Neural cell (in vitro differentiated cells): ENCODE results near the gene GPALPP1. TPM values are rescaled to one million over a fixed set of nuclear protein-coding genes. Genes with fewer than 3 reads are reported as not detected.

Source experiments
- H2AFZ ChIP-seq: fragments of 200-600, 300-800 bp; sonication (generic), shearing (Covaris generic); 2 replicates; pipeline ENCODE4 v1.6.0; 2014; ENCODE audit warnings: low read depth, mild to moderate bottlenecking, antibody characterized with exemption, low read length, moderate library complexity
- H3F3A ChIP-seq: fragments of 200-600 bp; shearing (Covaris generic); 2 replicates; pipeline ENCODE4 v1.6.1; 2016; ENCODE audit warnings: mild to moderate bottlenecking, moderate library complexity, mixed read lengths, antibody characterized with exemption, low read length; ENCODE audit not compliant: insufficient read depth, poor library complexity, severe bottlenecking
- H3K27ac ChIP-seq: fragments of 200-600, 300-800 bp; sonication (generic), shearing (Covaris generic); 2 replicates; pipeline ENCODE4 v1.5.1; 2014; ENCODE audit warnings: mild to moderate bottlenecking, low read length, moderate library complexity
- H3K27me3 ChIP-seq: fragments of 300-800, 200-600 bp; sonication (generic), shearing (Covaris generic); 2 replicates; pipeline ENCODE4 v1.6.0; 2014; ENCODE audit warnings: mild to moderate bottlenecking, low read depth, low read length, moderate library complexity; ENCODE audit not compliant: insufficient read depth
- H3K36me3 ChIP-seq: fragments of 300-800, 200-600 bp; sonication (generic), shearing (Covaris generic); 2 replicates; pipeline ENCODE4 v1.5.1; 2014; ENCODE audit warnings: mild to moderate bottlenecking, antibody characterized with exemption, low read length, moderate library complexity; ENCODE audit not compliant: insufficient read depth
- H3K4me2 ChIP-seq: fragments of 300-800, 200-600 bp; sonication (generic), shearing (Covaris generic); 2 replicates; pipeline ENCODE4 v1.6.0; 2014; ENCODE audit warnings: mild to moderate bottlenecking, low read length
- H3K4me3 ChIP-seq: fragments of 300-800, 200-600 bp; sonication (generic), shearing (Covaris generic); 2 replicates; pipeline ENCODE4 v1.5.1; 2014; ENCODE audit warnings: mild to moderate bottlenecking, low read length, moderate library complexity
- H3K79me2 ChIP-seq: fragments of 200-600 bp; shearing (Covaris generic); replicated peaks from 2 replicates; pipeline ENCODE4 v1.6.0; 2014; ENCODE audit warnings: mild to moderate bottlenecking, low read length, moderate library complexity; ENCODE audit not compliant: insufficient read depth
- H3K9ac ChIP-seq: fragments of 300-800, 200-600 bp; sonication (generic), shearing (Covaris generic); 2 replicates; pipeline ENCODE4 v1.6.1; 2016; ENCODE audit warnings: mild to moderate bottlenecking, low read length, mixed read lengths
- H3K9me2 ChIP-seq: fragments of 200-600 bp; shearing (Covaris generic); 2 replicates; pipeline ENCODE4 v1.6.1; 2016; ENCODE audit warnings: mild to moderate bottlenecking, low read length, mixed read lengths; ENCODE audit not compliant: insufficient read depth
- H3K9me3 ChIP-seq: fragments of 200-600, 300-800 bp; sonication (generic), shearing (Covaris generic); 2 replicates; pipeline ENCODE4 v1.6.1; 2016; ENCODE audit warnings: mild to moderate bottlenecking, mixed run types, low read length, moderate library complexity, mixed read lengths
- H4K20me1 ChIP-seq: fragments of 200-600 bp; shearing (Covaris generic); 2 replicates; pipeline ENCODE4 v1.6.1; 2016; ENCODE audit warnings: mild to moderate bottlenecking, mixed run types; ENCODE audit not compliant: insufficient read depth
- EP300 ChIP-seq: fragments of 450-650 bp; conservative IDR thresholded peaks from 2 replicates; pipeline ENCODE4 v1.6.1; 2014; ENCODE audit warnings: antibody characterized with exemption, mild to moderate bottlenecking, moderate library complexity; ENCODE audit not compliant: poor library complexity, severe bottlenecking
- EZH2 ChIP-seq: fragments of 200-600, 300-800 bp; shearing (Covaris generic), sonication (generic); IDR thresholded peaks from 2 replicates; pipeline ENCODE4 v1.6.1; 2014; ENCODE audit warnings: antibody characterized with exemption, low read length, borderline replicate concordance, mild to moderate bottlenecking; ENCODE audit not compliant: insufficient read depth, poor library complexity, severe bottlenecking
- MXI1 ChIP-seq: fragments of 450-650 bp; conservative IDR thresholded peaks from 2 replicates; pipeline ENCODE4 v1.6.1; 2014; ENCODE audit warnings: antibody characterized with exemption, mild to moderate bottlenecking; ENCODE audit not compliant: poor library complexity, severe bottlenecking
- POLR2AphosphoS5 ChIP-seq: IDR thresholded peaks from 2 replicates; pipeline ENCODE4 v1.6.1; 2012
- RAD21 ChIP-seq: fragments of 450-650 bp; conservative IDR thresholded peaks from 2 replicates; pipeline ENCODE4 v1.6.1; 2014; ENCODE audit warnings: antibody characterized with exemption, mild to moderate bottlenecking, moderate library complexity
- REST ChIP-seq: IDR thresholded peaks from 2 replicates; pipeline ENCODE4 v1.6.1; 2012; ENCODE audit warnings: borderline replicate concordance
- SMC3 ChIP-seq: fragments of 450-650 bp; conservative IDR thresholded peaks from 2 replicates; pipeline ENCODE4 v1.6.1; 2014; ENCODE audit warnings: antibody characterized with exemption, mild to moderate bottlenecking, moderate library complexity; ENCODE audit not compliant: poor library complexity
- TAF1 ChIP-seq: IDR thresholded peaks from 2 replicates; pipeline ENCODE4 v1.6.1; 2012; ENCODE audit warnings: low read depth
- polyA plus RNA-seq: library from polyadenylated mRNA; depleted of rRNA; stranded (reverse); fragments of >200 nt; gene quantifications from 2 replicates; pipeline ENCODE4 v1.2.3, GENCODE V29; 2014
- TF ChIP-seq, protein P1 (sequence below): fragments of 450-650 bp; IDR thresholded peaks from 2 replicates; pipeline ENCODE4 v1.5.1; 2014; ENCODE audit warnings: antibody characterized with exemption, mild to moderate bottlenecking, moderate library complexity; ENCODE audit not compliant: poor library complexity, severe bottlenecking

Gene GPALPP1
- polyA plus RNA-seq, 1 donor from 2014 or later = 49.7 TPM

DNA sequence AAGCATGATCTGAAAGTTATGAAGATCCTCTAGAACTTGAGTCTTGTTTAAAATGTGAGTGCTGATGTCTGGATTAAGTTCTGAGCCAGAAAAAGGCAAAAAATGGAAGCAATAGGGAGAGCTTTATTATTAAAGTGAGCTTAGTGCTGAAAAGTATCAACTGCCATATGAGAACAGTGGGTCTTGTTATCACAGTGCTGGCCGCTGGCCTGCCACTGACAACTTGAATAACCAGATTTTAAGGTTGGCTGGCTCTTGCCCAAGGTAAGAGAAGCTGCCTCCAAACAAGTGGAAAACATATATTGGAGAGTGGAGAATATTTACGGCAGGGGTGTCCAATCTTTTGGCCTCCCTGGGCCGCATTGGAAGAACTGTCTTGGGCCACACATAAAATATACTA lies 33.9 kb upstream of the GPALPP1 start:
- Histone ChIP-seq H3K9me3 (no peaks in the 10 kb centered on the region), H3K9me2 (no peaks in the 10 kb centered on the region), H3K79me2 (no peaks in the 10 kb centered on the region), H3F3A (no peaks in the 10 kb centered on the region), H3K36me3 (no peaks in the 10 kb centered on the region), H3K9ac (no peak overlapping the region), H3K27ac (no peak overlapping the region), H2AFZ (no peak overlapping the region), H3K27me3 (no peaks in the 10 kb centered on the region), H4K20me1 (no peaks in the 10 kb centered on the region), H3K4me3 (no peak overlapping the region), H3K4me2 (no peak overlapping the region)
- TF ChIP-seq EP300 = no peak
- no peak for TF ChIP-seq EZH2
- TF ChIP-seq TAF1 = no peak
- TF ChIP-seq POLR2AphosphoS5 = no peak
- TF ChIP-seq, protein P1, sequence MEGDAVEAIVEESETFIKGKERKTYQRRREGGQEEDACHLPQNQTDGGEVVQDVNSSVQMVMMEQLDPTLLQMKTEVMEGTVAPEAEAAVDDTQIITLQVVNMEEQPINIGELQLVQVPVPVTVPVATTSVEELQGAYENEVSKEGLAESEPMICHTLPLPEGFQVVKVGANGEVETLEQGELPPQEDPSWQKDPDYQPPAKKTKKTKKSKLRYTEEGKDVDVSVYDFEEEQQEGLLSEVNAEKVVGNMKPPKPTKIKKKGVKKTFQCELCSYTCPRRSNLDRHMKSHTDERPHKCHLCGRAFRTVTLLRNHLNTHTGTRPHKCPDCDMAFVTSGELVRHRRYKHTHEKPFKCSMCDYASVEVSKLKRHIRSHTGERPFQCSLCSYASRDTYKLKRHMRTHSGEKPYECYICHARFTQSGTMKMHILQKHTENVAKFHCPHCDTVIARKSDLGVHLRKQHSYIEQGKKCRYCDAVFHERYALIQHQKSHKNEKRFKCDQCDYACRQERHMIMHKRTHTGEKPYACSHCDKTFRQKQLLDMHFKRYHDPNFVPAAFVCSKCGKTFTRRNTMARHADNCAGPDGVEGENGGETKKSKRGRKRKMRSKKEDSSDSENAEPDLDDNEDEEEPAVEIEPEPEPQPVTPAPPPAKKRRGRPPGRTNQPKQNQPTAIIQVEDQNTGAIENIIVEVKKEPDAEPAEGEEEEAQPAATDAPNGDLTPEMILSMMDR = no peak
- no peak for TF ChIP-seq MXI1
- no peak for TF ChIP-seq REST
- TF ChIP-seq RAD21 = no peak
- TF ChIP-seq SMC3 = no peak

DNA sequence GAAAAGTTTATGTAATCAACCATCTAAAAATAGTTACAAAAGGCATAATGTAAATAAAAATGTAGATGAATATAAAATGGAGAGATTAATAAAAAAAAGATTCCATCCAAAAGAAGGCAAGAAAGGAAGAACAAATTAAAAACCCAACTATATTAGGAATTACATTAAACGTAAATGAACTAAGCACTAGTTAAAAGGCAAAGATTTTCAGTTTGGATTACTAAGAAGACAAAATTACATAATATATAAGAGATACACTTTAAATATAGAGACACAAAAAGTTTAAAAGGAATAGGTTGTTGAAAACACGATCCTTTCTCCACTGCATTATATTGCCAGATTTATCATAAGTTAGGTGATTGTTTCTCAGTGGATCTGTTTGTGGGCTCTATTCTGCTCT lies 27.3 kb upstream of the GPALPP1 start:
- H3K9me3 ChIP-seq = peaks cover 9% of the 10 kb centered on the region
- peaks cover 23% of the 10 kb centered on the region for H3K36me3 ChIP-seq

More for the DNA sequence above, 27.3 kb upstream of the GPALPP1 start:
- no peaks in the 10 kb centered on the region for H3K79me2 ChIP-seq
- H3K27me3 ChIP-seq = no peaks in the 10 kb centered on the region
- no peak overlapping the region for H2AFZ ChIP-seq
- H3K4me2 ChIP-seq = no peak overlapping the region
- no peaks in the 10 kb centered on the region for H3F3A ChIP-seq
- no peak overlapping the region for H3K4me3 ChIP-seq
- H3K27ac ChIP-seq = no peak overlapping the region
- H4K20me1 ChIP-seq = no peaks in the 10 kb centered on the region
- TF ChIP-seq POLR2AphosphoS5 (no peak), SMC3 (no peak), EP300 (no peak), REST (no peak), MXI1 (no peak), RAD21 (no peak), TAF1 (no peak), EZH2 (no peak)
- TF ChIP-seq, protein P1 = no peak
- no peaks in the 10 kb centered on the region for H3K9me2 ChIP-seq
- H3K9ac ChIP-seq = no peak overlapping the region
